ENCODE data around the gene CDH26.

GRCh38 chr20:60007464-60007863 is 49.2 kb downstream of the CDH26 start:
- TF ChIP-seq CTCF (IDR thresholded peaks at IDR 0.05; ENCODE audit: insufficient read depth, low read length) (no peak), REST (IDR thresholded peaks at IDR 0.05; ENCODE audit: insufficient replicate concordance, low read depth) (no peak), POLR2AphosphoS5 (IDR thresholded peaks at IDR 0.05; ENCODE audit: low read depth) (no peak)
